ENCODE data around the gene CHKA. TPM values are rescaled to one million over a fixed set of nuclear protein-coding genes. Genes with fewer than 3 reads are reported as not detected.

The CHKA gene
- total and polyA plus RNA-seq, 9 of the 15 experiments (the other 6 are each of a cell fraction or from before 2014, with no cell fraction given): 3.6 to 37.0 (median 30.2) TPM

DNA sequence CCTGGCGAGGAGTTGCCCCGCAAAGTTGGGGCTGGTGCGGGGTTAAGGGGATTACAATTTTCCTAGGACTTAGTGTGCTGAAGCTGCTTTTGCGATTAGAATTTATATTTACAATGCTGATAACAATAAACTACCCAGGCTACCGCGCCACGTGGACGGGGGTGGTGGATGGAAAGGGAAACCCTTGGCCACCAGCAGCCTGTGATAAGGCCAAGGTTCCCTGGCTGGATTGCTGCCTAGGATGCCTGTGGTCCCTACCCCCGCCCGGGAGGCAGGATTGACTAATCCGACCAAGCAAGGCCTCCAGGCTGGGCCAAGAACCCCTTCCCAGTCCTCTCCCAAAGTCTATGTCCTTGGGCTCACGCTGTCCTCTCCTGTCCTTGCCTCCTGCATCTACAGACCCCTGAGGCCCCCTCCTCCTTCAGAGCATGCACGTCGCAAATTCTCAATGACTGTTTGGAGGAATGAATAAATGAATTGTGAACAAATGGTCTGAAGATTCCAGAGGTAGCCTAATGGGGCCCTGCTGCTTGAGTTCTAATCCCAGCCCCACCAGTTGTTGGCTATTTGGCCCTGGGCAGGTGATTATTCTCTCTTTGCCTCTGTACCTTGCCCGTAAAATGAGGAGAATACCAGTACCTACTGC, 7.6 kb upstream of the CHKA start (continued):
- TF ChIP-seq BRF2 (IDR thresholded peaks at IDR 0.05; ENCODE audit: borderline replicate concordance, insufficient read depth, insufficient read length) (no peak), FOXA1 (IDR thresholded peaks at IDR 0.05; ENCODE audit: borderline replicate concordance) (no peak), CBFA2T2 (conservative IDR thresholded peaks at IDR 0.05) (peak; percentile 24; the same call in 1 of the 2 replicates), FOXA3 (CRISPR knock-in tag; conservative IDR thresholded peaks at IDR 0.05 in 1 of 2, IDR thresholded peaks at IDR 0.05 in 1 of 2) (no peak), SRSF7 (optimal IDR thresholded peaks at IDR 0.05; ENCODE audit: low read depth, low read length) (no peak), TFAP4 (CRISPR knock-in tag; IDR thresholded peaks at IDR 0.05; ENCODE audit: borderline replicate concordance) (no peak), TARDBP (IDR thresholded peaks at IDR 0.05) (no peak), ZNF263 (CRISPR knock-in tag; IDR thresholded peaks at IDR 0.05; ENCODE audit: borderline replicate concordance) (no peak), ZC3H8 (IDR thresholded peaks at IDR 0.05) (no peak), MAFF (IDR thresholded peaks at IDR 0.05; ENCODE audit: low read length) (no peak), POLR2A (conservative IDR thresholded peaks at IDR 0.05) (no peak), EGR1 (conservative IDR thresholded peaks at IDR 0.05) (peak; percentile 39), SOX6 (IDR thresholded peaks at IDR 0.05) (peak; percentile 30; the same call in 1 of the 2 replicates), CHCHD3 (CRISPR knock-in tag; IDR thresholded peaks at IDR 0.05) (no peak), MXI1 (IDR thresholded peaks at IDR 0.05; ENCODE audit: low read depth, low read length) (no peak), ZNF584 (CRISPR knock-in tag; IDR thresholded peaks at IDR 0.05; ENCODE audit: low read depth) (no peak), CBX1 (IDR thresholded peaks at IDR 0.05; ENCODE audit: low read depth) (no peak), NFIC (IDR thresholded peaks at IDR 0.05) (peak; percentile 24; the same call in 1 of the 2 replicates), SNRNP70 (optimal IDR thresholded peaks at IDR 0.05; ENCODE audit: low read depth, low read length) (no peak), CXXC5 (CRISPR knock-in tag; IDR thresholded peaks at IDR 0.05) (0 out of 2 replicates have a peak, but pooled peaks have one; percentile 14), HIVEP1 (CRISPR knock-in tag; IDR thresholded peaks at IDR 0.05) (0 out of 2 replicates have a peak, but pooled peaks have one; percentile 52)
- TF ChIP-seq, protein P1, sequence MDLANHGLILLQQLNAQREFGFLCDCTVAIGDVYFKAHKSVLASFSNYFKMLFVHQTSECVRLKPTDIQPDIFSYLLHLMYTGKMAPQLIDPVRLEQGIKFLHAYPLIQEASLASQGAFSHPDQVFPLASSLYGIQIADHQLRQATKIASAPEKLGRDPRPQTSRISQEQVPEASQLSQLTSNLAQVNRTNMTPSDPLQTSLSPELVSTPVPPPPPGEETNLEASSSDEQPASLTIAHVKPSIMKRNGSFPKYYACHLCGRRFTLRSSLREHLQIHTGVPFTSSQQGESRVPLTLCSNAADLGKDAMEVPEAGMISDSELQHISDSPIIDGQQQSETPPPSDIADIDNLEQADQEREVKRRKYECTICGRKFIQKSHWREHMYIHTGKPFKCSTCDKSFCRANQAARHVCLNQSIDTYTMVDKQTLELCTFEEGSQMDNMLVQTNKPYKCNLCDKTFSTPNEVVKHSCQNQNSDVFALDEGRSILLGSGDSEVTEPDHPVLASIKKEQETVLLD (IDR thresholded peaks at IDR 0.05): no peak
- TF ChIP-seq, protein P2, sequence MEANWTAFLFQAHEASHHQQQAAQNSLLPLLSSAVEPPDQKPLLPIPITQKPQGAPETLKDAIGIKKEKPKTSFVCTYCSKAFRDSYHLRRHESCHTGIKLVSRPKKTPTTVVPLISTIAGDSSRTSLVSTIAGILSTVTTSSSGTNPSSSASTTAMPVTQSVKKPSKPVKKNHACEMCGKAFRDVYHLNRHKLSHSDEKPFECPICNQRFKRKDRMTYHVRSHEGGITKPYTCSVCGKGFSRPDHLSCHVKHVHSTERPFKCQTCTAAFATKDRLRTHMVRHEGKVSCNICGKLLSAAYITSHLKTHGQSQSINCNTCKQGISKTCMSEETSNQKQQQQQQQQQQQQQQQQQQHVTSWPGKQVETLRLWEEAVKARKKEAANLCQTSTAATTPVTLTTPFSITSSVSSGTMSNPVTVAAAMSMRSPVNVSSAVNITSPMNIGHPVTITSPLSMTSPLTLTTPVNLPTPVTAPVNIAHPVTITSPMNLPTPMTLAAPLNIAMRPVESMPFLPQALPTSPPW (CRISPR knock-in tag; IDR thresholded peaks at IDR 0.05): peak; percentile 18; the same call in 1 of the 2 replicates
- TF ChIP-seq, protein P3, sequence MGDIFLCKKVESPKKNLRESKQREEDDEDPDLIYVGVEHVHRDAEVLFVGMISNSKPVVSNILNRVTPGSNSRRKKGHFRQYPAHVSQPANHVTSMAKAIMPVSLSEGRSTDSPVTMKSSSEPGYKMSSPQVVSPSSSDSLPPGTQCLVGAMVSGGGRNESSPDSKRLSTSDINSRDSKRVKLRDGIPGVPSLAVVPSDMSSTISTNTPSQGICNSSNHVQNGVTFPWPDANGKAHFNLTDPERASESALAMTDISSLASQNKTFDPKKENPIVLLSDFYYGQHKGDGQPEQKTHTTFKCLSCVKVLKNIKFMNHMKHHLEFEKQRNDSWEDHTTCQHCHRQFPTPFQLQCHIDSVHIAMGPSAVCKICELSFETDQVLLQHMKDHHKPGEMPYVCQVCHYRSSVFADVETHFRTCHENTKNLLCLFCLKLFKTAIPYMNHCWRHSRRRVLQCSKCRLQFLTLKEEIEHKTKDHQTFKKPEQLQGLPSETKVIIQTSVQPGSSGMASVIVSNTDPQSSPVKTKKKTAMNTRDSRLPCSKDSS (IDR thresholded peaks at IDR 0.05; ENCODE audit: low read depth, partially characterized antibody): no peak
